GM19372 (cell line): ENCODE measurements around the gene ZFP57.

Source experiments
- ATAC-seq: cut with Tn5 transposase; IDR thresholded peaks from one replicate; pipeline ENCODE4 v1.9.1; 2021; ENCODE audit warnings: mild to moderate bottlenecking, low read depth, moderate library complexity; ENCODE audit not compliant: unreplicated experiment

The ZFP57 gene

DNA sequence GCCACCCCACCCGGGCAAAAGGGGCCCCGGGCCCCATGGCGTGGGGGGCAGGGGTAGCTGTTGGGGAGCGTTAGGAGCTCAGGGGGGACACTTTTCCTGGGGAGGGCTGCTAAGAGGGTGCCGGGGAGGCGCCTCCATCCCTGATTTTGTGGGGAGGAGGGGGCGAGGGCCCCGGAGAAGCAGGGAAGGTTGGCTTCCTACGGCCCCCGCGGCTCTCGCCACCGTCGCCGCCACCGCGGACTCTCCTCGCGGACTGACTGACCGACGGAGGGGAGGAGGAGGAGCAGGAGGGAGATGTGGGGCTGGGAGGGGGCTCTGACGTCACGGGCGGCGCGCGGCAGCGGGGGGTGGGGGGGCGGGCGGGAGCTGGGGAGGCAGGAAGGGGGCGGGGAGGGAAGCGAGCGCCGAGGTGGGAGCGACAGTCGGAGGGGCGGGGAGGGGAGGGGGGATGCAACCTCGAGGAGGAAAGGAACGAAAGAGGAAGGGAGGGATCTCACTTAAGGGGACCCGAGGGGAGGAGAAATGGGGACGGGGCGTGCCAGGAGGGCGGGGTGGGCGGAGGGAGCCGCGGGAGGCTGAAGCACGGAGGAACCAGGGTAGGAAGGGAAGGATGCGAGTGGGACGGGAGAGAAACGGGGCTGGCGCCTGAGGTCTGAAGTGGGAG is 53.1 kb downstream of the ZFP57 start:
- no peak for ATAC-seq

DNA sequence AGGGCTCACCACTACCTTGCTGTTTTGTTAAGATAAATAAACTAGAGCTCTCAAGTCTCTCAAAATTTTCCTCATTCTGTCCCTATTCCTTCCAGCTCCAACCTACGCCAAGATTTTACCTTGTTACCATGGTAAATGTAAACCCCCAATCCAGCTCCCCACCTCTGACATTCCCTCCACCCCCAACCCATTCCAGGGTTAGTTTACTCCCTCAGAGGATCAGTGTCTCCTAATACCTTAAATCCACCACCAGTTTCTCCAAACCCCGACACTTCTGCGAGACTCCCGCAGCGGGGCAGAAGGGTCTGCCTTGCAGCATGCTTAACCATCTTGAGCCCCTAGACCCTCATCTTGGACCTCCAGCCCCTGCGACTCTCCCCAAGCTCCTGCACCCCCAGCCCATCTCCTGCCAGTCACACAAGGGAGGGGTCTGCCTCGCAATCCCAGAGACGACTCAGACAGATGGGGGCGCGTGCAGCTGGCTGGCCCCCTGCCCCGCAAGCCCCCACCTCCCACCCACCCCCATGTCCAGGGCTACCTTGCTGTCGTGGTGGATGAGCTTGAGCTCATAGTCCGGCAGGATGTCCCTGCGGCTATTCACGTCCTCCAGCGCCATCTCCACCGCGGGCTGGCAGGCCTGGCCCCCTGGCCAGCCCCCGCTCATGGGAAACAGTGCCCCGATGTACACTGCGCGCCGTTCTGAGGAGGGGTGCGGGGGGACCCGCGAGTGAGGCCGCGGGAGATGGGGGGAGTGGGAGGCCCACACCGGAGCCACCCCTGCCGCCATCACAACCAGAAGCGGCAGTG is 53.8 kb downstream of the ZFP57 start:
- ATAC-seq = no peak

DNA sequence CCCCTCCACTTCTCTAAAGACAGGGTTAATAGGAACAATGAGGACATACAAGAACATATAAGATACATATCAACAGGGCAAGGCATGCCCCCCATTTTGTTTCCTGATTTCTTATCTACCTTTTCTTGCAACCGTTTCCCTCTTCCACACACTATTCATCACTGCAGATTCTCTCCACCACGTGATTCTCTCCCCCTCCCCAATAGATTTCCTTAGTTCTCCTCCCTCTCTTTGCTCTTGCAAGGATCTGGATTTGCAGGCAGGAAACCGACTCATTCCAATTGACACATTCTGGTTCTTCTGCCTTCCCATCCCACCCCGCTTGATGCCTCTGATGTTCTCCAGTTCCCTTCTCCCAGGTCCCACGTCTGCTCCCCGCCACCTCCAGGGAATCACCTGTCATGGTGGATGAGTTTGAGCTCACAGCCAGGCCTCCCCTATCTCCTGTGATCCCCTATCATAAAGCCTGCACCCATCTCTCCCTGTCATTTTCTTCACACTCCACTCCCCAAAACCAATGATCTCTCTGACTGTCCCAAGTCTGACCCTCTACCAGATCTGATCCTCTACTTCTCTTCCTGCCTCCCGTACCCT is 55.5 kb downstream of the ZFP57 start:
- ATAC-seq = no peak

DNA sequence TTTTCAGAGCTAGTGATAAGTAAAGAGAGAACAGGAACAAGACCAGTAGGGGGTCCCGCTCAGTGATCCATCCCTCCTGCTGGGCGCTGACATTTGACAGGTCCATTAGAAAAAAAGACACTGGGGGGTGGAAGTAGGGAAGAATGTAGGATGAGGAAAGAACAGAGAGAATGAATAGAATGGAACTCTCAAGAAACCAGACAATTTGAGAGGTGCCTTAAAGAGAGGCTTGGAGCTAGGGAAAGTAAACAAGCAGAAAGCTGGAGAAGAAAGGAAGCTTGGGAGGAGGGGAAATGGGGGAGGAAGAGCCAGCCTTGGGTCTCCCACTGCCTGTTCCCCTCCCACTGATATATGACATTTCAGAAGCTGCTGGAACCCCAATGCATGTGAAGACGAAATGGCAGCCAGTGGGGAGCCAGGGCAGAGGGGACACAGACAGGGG is 56.4 kb downstream of the ZFP57 start:
- ATAC-seq = no peak
